GM13976 (cell line): ENCODE results near the gene PCBP3.
"Not testable (repeated sequence)": the region's sequence is repeated elsewhere in the genome, so short reads cannot be mapped to it uniquely, and the experiment has no call there.

Experiments
- DNase-seq: peaks from one replicate; pipeline ENCODE4 v3.0.0; 2012; ENCODE audit warnings: low spot score
- CTCF ChIP-seq: IDR thresholded peaks from 2 replicates; pipeline ENCODE4 v1.5.1; 2012; ENCODE audit warnings: borderline replicate concordance, mild to moderate bottlenecking; ENCODE audit not compliant: insufficient read depth; ENCODE audit errors: extremely low read depth, missing control alignments, control extremely low read depth
- in situ Hi-C: fragments of 300-500 bp; cut with MboI; formaldehyde crosslinking; loops from one replicate; pipeline ENCODE4 v1.12.0; 2022; ENCODE audit warnings: low sequenced_read_pairs, mixed read lengths, inconsistent platforms; ENCODE audit not compliant: unreplicated experiment

The PCBP3 gene

GRCh38 chr21:45669382-45669781 is 25.9 kb downstream of the PCBP3 start:
- in situ Hi-C loops: no loop called here
- TF ChIP-seq CTCF: no peak

GRCh38 chr21:45670731-45671130 is 27.2 kb downstream of the PCBP3 start:
- DNase-seq: no peak
- no peak for TF ChIP-seq CTCF
- in situ Hi-C loops: no loop called here

More at GRCh38 chr21:45669382-45669781, 25.9 kb downstream of the PCBP3 start:
- no peak for DNase-seq

- in situ Hi-C loops, DNase-seq: not testable (repeated sequence)
Observed at GRCh38 chr21:45678790-45679189, 35.3 kb downstream of the PCBP3 start.

GRCh38 chr21:45680215-45680614 is 36.7 kb downstream of the PCBP3 start:
- no peak for DNase-seq
- in situ Hi-C loops: no loop called here
- TF ChIP-seq CTCF: no peak

- DNase-seq: no peak
- TF ChIP-seq CTCF: no peak
- in situ Hi-C loops: no loop called here
Observed at GRCh38 chr21:45695086-45695485, 51.6 kb downstream of the PCBP3 start.

- in situ Hi-C loops: no loop called here
- DNase-seq: no peak
- TF ChIP-seq CTCF: no peak
Observed at GRCh38 chr21:45698493-45699184, 55.1 kb downstream of the PCBP3 start.

- in situ Hi-C loops: no loop called here
- TF ChIP-seq CTCF: no peak
- DNase-seq: no peak
Observed at GRCh38 chr21:45699251-45699942, 55.9 kb downstream of the PCBP3 start.
